Skeletal muscle tissue (tissue), 4 donors: ENCODE measurements around the gene RBMS2. TPM values are rescaled to one million over a fixed set of nuclear protein-coding genes. Genes with fewer than 3 reads are reported as not detected.
"Not testable (repeated sequence)": the region's sequence is repeated elsewhere in the genome, so short reads cannot be mapped to it uniquely, and the experiment has no call there.

Experiments used
- H3K27ac ChIP-seq: one replicate; pipeline ENCODE4 v1.7.0; 2013; ENCODE audit warnings: mild to moderate bottlenecking, low read depth, low read length, inconsistent platforms
- H3K27me3 ChIP-seq, 3 donors: one replicate each; pipeline ENCODE4 v1.7.0; 2013; ENCODE audit warnings: low read length in 3 of 3; ENCODE audit not compliant: control insufficient read depth in 3 of 3, insufficient read depth in 3 of 3
- H3K36me3 ChIP-seq, 3 donors: one replicate each; pipeline ENCODE4 v1.7.0; 2013; ENCODE audit warnings: low read length in 3 of 3; ENCODE audit not compliant: control insufficient read depth in 3 of 3, insufficient read depth in 3 of 3
- H3K4me1 ChIP-seq, 3 donors: one replicate each; pipeline ENCODE4 v1.7.0; 2013; ENCODE audit warnings: low read length in 3 of 3, mild to moderate bottlenecking in 3 of 3; ENCODE audit not compliant: control insufficient read depth in 3 of 3, insufficient read depth in 3 of 3
- H3K4me3 ChIP-seq, 3 donors: one replicate each; pipeline ENCODE4 v1.7.0; 2013; ENCODE audit warnings: low read length in 3 of 3
- H3K9ac ChIP-seq, 3 donors: one replicate each; pipeline ENCODE4 v1.7.0; 2013; ENCODE audit warnings: low read length in 3 of 3, mild to moderate bottlenecking in 3 of 3, moderate library complexity in 2 of 3, low read depth in 1 of 3
- H3K9me3 ChIP-seq, 3 donors: one replicate each; pipeline ENCODE4 v1.7.0; 2013; ENCODE audit warnings: low read length in 3 of 3; ENCODE audit not compliant: control insufficient read depth in 3 of 3
- total RNA-seq: library from RNA; depleted of rRNA; stranded (reverse); fragments of >200 nt; gene quantifications from one replicate; pipeline ENCODE4 v1.2.3, GENCODE V29; 2014
- donor health status: Osteomylitis.

The RBMS2 gene
- total RNA-seq, 1 donor from 2014 or later: 12.5 TPM

- H3K36me3 ChIP-seq: peaks cover 0 to 3% (median 0%) of the 10 kb centered on the region in 3 donors
These were observed 50.7 kb downstream of the RBMS2 start for GRCh38 chr12:56572288-56572687.

GRCh38 chr12:56574210-56574609 lies 52.6 kb downstream of the RBMS2 start:
- peaks cover 0 to 13% (median 6%) of the 10 kb centered on the region in 3 donors for H3K4me1 ChIP-seq
- no peak overlapping the region for H3K4me3 ChIP-seq
- no peak overlapping the region for H3K27ac ChIP-seq
- no peaks in the 10 kb centered on the region for H3K27me3 ChIP-seq
- H3K9me3 ChIP-seq: no peaks in the 10 kb centered on the region
- no peak overlapping the region for H3K9ac ChIP-seq
- H3K36me3 ChIP-seq: peaks cover 0 to 3% (median 0%) of the 10 kb centered on the region in 3 donors

More at GRCh38 chr12:56572288-56572687, 50.7 kb downstream of the RBMS2 start:
- Histone ChIP-seq H3K27ac (no peak overlapping the region), H3K27me3 (no peaks in the 10 kb centered on the region), H3K4me3 (no peak overlapping the region), H3K9ac (no peak overlapping the region), H3K4me1 (peaks cover 0 to 13% (median 6%) of the 10 kb centered on the region in 3 donors), H3K9me3 (no peaks in the 10 kb centered on the region)

DNA sequence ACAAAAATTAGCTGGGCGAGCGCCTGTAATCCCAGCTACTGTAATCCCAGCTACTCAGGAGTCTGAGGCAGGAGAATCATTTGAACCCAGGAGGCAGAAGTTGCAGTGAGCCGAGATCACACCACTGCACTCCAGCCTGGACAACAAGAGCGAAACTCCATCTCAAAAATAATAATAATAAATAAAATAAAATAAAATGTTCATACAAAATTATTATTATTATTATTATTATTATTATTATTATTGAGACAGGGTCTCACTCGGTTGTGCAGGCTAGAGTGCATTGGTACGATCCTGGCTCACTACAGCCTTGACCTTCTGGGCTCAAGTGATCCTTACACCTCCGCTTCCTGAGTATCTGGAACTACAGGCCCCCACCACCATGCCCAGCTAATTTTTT lies 55.6 kb downstream of the RBMS2 start:
- H3K36me3 ChIP-seq: peaks cover 0 to 12% (median 3%) of the 10 kb centered on the region in 3 donors

DNA sequence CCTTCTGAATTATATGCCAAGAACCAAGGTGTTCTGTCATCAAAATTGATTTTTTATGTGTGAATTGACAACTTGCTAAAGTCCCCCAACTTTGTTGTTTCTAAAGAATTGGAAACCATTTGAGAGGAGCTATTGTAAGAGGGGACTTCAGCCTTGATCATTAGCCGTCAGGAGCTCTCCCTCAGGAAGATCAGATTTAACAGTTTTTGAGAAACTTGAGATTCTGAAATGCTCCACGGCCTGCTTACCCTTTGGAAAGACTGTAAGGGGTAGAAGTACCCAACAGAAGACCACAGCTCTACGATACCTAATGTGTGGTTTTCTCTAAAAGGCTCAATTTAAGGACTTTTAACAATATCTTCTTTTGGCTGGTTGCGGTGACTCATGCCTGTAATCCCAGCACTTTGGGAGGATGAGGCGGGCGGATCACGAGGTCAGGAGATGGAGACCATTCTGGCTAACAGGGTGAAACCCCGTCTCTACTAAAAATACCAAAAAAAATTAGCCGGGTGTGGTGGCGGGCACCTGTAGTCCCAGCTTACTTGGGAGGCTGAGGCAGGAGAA lies 57.4 kb downstream of the RBMS2 start:
- Histone ChIP-seq H3K4me1 (no peaks in the 10 kb centered on the region), H3K27ac (no peak overlapping the region), H3K27me3 (no peaks in the 10 kb centered on the region), H3K9me3 (no peaks in the 10 kb centered on the region), H3K36me3 (peaks cover 0 to 15% (median 3%) of the 10 kb centered on the region in 3 donors), H3K9ac (no peak overlapping the region), H3K4me3 (no peak overlapping the region)

More for the DNA sequence above, 55.6 kb downstream of the RBMS2 start:
- not testable (repeated sequence) for H3K4me3 ChIP-seq, H3K9ac ChIP-seq, H3K27me3 ChIP-seq, H3K9me3 ChIP-seq, H3K27ac ChIP-seq, H3K4me1 ChIP-seq

DNA sequence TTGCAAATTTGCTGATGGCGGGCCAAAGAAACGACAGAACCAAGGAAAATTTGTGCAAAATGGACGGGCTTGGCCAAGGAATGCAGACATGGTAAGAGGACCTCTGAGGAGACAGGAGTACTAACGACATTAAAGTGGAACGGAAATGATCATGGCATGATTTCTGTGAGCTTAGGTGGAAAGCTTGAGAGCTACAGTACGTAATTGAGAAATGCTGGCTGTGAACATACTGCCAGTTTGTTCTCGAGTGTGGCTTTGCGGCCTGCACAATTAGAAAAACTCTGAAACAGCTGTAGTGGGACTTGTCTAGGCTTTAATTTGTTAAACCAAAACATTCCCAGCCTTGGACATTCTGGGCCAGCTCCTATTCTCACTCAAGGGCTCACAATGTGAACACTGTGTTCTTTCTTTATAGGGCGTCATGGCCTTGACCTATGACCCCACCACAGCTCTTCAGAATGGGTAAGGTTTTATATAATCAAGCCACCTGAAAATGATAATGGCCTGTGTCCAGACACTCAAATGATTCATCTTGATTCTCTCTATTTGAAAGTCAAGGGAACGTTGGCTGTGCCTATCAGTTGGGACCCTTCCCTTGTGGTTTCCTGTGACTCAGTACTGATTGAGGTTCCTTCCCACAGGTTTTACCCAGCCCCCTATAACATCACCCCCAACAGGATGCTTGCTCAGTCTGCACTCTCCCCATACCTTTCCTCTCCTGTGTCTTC lies 60.0 kb downstream of the RBMS2 start:
- H3K9me3 ChIP-seq: no peaks in the 10 kb centered on the region
- H3K27ac ChIP-seq: no peak overlapping the region
- no peak overlapping the region for H3K9ac ChIP-seq
- no peaks in the 10 kb centered on the region for H3K4me1 ChIP-seq
- H3K27me3 ChIP-seq: no peaks in the 10 kb centered on the region
- H3K36me3 ChIP-seq: peaks cover 0 to 15% (median 3%) of the 10 kb centered on the region in 3 donors
- no peak overlapping the region for H3K4me3 ChIP-seq

DNA sequence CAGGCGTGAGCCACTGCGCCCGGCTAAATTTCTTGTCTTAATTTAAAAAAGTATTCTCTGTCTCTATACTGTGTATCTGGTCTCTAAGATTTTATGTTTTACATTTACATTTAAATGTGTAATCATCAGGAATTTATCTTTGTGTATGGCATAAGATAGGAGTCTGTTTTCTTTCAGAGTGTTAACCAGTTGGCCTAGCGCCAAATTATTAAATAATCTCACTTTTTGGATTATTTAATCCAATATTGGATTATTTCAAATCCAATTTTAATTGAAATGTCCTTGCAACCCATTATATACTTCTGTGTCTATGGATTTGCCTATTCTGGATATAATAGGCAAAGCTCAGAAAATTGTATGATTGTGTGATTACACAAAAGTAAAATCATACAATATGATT lies 63.5 kb downstream of the RBMS2 start:
- no peak overlapping the region for H3K4me3 ChIP-seq
- no peak overlapping the region for H3K9ac ChIP-seq
- H3K4me1 ChIP-seq: no peaks in the 10 kb centered on the region
- no peaks in the 10 kb centered on the region for H3K27me3 ChIP-seq
- H3K36me3 ChIP-seq: peaks cover 17 to 37% (median 20%) of the 10 kb centered on the region in 3 donors
- no peak overlapping the region for H3K27ac ChIP-seq
- no peaks in the 10 kb centered on the region for H3K9me3 ChIP-seq

DNA sequence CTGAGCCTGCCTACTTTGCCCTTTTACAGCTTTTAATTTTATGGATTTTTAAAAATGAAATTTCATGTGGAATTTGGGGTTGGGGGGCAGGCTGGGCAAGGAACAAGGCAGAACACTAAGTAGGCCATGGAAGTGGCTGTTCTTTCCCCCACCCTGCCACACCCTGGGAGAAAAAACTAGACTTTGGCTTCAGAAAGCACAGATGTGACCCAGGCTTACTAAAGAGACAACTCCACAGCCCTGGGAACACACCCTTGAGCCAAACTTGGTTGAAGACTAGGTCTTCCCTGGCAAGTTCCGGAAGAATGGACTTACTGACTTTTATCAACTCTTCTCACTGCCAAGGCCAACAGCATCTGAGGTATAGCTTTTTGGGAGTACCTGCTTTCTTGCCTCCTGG lies 68.2 kb downstream of the RBMS2 start:
- Histone ChIP-seq H3K36me3 (peaks cover 17 to 28% (median 18%) of the 10 kb centered on the region in 3 donors), H3K9ac (no peak overlapping the region), H3K4me3 (no peak overlapping the region), H3K9me3 (no peaks in the 10 kb centered on the region), H3K27me3 (no peaks in the 10 kb centered on the region), H3K4me1 (peaks cover 0 to 7% (median 3%) of the 10 kb centered on the region in 3 donors), H3K27ac (no peak overlapping the region)

DNA sequence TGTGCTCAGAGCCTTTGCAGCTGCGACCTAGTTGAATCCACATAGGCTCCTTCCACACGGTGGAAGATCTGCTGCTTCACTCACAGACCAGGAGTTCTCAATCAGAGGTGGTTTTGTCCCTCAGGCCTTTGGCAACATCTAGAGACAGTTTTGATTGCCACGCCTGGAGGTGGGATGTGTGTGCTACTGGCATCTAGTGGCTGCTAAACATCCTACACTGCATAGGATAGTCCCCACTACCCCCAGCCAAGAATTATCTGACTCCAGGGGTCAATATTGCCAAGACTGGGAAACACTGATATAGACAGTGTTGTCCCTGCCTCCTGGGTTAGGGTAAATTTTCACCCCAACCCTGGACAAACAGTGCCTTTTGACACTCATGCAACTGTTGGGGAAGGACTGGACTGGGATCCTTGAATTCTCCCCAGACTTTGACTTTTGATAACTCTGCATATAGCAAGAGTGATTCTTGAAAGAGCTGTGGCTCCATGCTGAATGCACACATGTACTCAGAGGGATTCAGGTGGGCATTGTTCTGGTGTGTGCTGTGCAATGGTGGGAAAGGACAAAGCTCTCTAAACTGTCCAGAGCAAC lies 68.7 kb downstream of the RBMS2 start:
- Histone ChIP-seq H3K36me3 (peaks cover 17 to 33% (median 23%) of the 10 kb centered on the region in 3 donors), H3K9ac (no peak overlapping the region), H3K4me3 (no peak overlapping the region), H3K27me3 (no peaks in the 10 kb centered on the region), H3K27ac (no peak overlapping the region), H3K4me1 (peaks cover 0 to 7% (median 3%) of the 10 kb centered on the region in 3 donors), H3K9me3 (no peaks in the 10 kb centered on the region)

- Histone ChIP-seq H3K36me3 (peaks cover 17 to 36% (median 26%) of the 10 kb centered on the region in 3 donors), H3K27me3 (no peaks in the 10 kb centered on the region), H3K9ac (no peak overlapping the region), H3K27ac (no peak overlapping the region), H3K4me3 (no peak overlapping the region), H3K9me3 (no peaks in the 10 kb centered on the region), H3K4me1 (peaks cover 0 to 7% (median 3%) of the 10 kb centered on the region in 3 donors)
These were observed 69.5 kb downstream of the RBMS2 start for GRCh38 chr12:56591126-56591525.

DNA sequence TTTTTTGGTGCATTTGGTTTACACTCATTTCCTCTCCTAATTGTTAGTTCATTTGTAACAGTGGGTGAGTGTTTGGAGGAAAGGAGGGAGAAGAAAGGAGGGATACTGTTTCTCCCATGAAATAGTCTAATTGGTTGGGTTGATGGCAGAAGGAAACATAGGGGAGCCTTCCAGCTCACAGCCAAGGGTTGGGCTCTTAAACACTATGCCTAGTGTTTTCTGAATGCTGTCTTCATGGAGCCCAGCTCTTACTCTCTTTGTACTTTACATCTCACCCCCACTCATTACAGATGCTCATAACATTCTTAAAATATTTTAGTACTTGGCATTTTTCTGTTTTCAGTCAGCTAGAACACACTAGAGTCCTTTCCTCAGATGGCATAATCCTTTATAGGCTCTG lies 70.3 kb downstream of the RBMS2 start:
- Histone ChIP-seq H3K9ac (no peak overlapping the region), H3K36me3 (peaks cover 20 to 39% (median 29%) of the 10 kb centered on the region in 3 donors)

More for the DNA sequence above, 70.3 kb downstream of the RBMS2 start:
- no peak overlapping the region for H3K4me3 ChIP-seq
- H3K4me1 ChIP-seq: peaks cover 0 to 8% (median 3%) of the 10 kb centered on the region in 3 donors
- H3K9me3 ChIP-seq: no peaks in the 10 kb centered on the region
- H3K27ac ChIP-seq: no peak overlapping the region
- no peaks in the 10 kb centered on the region for H3K27me3 ChIP-seq
